HG03354 (cell line): Measurements from ENCODE around the gene DNAL4.

ENCODE experiments used
- ATAC-seq: cut with Tn5 transposase; IDR thresholded peaks from one replicate; pipeline ENCODE4 v1.9.1; 2021; ENCODE audit warnings: mild to moderate bottlenecking; ENCODE audit not compliant: unreplicated experiment, poor library complexity, severe bottlenecking

Gene DNAL4

DNA sequence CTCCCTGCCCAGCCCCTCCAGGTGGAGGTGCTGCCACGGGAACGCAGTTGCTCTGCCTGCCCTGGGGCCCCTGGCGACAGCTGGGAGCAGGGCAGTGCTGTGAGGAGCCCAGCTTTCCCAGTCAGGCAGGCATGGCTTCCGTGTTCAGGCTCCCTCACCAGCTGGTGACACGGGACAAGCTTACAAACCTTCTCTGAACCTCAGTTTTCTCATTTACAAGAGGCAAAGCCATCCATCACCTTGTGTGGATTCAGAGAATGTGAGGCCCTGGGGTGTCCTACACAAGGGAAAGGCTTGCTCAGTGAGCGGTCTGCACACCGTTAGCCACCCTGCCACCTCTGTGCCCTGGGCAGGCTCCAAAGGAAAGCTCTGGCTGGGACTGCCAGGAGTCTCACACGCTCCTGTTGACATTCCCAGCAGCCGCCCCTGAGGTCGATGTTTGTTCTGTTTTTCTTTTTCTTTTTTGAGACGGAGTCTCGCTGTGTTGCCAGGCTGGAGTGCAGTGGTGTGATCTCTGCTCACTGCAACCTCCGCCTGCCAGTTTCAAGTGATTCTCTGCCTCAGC lies 61.6 kb downstream of the DNAL4 start:
- ATAC-seq = no peak

DNA sequence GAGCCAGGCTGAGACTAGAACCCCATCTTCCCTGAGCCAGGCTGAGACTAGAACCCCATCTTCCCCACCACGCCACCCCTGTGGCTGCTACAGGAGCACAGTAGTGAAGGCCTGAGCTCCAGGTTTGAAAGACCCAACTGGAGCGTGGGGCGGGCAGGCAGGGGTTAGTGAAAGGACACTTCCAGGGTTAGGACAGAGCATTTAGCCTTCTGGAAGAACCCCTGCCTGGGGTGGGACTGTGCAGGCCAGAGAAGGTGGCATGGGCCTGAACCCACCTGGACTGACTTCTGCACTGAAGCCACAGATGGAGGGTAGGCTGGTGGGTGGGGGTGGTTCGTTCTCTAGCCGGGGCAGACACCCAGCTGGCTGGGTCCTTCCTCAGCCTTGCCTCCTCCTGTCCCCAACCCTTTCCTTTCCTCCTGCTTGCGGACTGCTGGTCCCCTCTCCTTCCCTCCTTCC lies 62.2 kb downstream of the DNAL4 start:
- ATAC-seq = no peak

GRCh38 chr22:38730411-38730871 lies 63.5 kb downstream of the DNAL4 start:
- no peak for ATAC-seq

- ATAC-seq = no peak
Measured at GRCh38 chr22:38729946-38730345, 64.0 kb downstream of the DNAL4 start.

DNA sequence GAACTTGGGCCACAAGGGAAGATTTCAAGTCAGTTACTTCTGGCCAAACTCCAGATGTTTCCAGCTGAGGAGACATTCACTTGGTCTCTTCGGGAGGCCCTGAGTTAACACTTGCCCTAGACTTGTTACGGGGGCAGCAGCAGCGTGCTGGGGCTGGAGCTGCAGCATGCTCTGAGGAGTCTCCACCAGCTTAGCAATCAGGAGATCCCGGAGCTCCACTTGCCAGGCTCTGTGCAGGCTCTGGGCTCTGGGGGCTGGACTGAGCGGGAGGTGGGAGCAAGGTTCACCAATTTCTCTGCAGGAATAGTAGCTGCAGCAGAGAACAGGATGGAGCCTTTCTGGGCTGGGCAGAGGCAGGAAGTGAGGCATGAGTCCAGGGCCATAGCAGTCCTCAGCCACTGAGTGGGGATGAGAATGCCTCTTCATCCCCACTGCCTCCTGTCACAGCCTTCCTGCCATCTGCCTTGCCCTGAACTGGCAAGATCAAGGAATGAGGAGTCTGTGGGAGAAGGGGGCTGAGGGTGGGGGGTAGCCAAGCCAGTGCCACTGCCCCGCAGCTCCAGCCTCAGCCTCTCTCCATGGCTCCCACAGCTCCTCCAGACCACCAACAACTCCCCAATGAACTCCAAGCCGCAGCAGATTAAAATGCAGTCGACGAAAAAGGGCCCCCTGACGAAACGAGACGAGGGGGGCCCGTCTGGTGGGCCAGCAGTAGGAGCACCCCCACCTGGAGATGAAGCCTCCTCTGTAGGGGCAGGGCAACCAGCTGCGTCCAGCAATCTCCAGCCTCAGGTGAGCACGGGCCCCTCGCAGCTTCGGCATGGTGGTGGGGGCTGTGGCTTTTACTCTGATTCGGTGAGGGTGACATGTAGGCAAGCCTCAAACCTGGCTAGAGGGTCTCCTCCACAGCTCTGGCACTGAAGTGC lies 64.8 kb downstream of the DNAL4 start:
- no peak for ATAC-seq
